Erythroblast (primary cell): ENCODE measurements around the gene SQSTM1.

ENCODE experiments used
- GATA1 ChIP-seq: IDR thresholded peaks from 2 replicates; pipeline ENCODE4 v1.6.1; 2011; ENCODE audit warnings: low read depth, mild to moderate bottlenecking, control low read depth, low read length, moderate library complexity
- POLR2A ChIP-seq: IDR thresholded peaks from 2 replicates; pipeline ENCODE4 v1.6.1; 2011; ENCODE audit warnings: mild to moderate bottlenecking, low read length

GRCh38 chr5:179880066-179880650, 59.5 kb downstream of the SQSTM1 start:
- no peak for TF ChIP-seq POLR2A
- TF ChIP-seq GATA1: no peak
